ENCODE measurements around the gene GALK2.
"Not testable (repeated sequence)": the region's sequence is repeated elsewhere in the genome, so short reads cannot be mapped to it uniquely, and the experiment has no call there.

Gene GALK2

GRCh38 chr15:49323207-49323606, 153.2 kb downstream of the GALK2 start:
- Histone ChIP-seq H3K4me1 (ENCODE audit: insufficient read depth, low read length) (no peaks in the 10 kb centered on the region), H3K27ac (ENCODE audit: low read depth, low read length) (no peak overlapping the region), H3K27me3 (ENCODE audit: control insufficient read depth in 1 of 2, insufficient read depth in 2 of 2, low read length in 2 of 2) (no peaks in the 10 kb centered on the region), H3K9me3 (ENCODE audit: low read length) (no peaks in the 10 kb centered on the region), H3K36me3 (ENCODE audit: insufficient read depth, low read length) (peaks cover 15% of the 10 kb centered on the region), H3K9ac (ENCODE audit: low read length) (no peak overlapping the region), H3K4me3 (ENCODE audit: low read depth in 1 of 2, low read length in 2 of 2) (no peak overlapping the region)

GRCh38 chr15:49327927-49328326, 157.9 kb downstream of the GALK2 start:
- no peak overlapping the region for H3K4me3 ChIP-seq (ENCODE audit: low read depth in 1 of 2, low read length in 2 of 2)
- no peak overlapping the region for H3K27ac ChIP-seq (ENCODE audit: low read depth, low read length)
- no peaks in the 10 kb centered on the region for H3K9me3 ChIP-seq (ENCODE audit: low read length)
- no peaks in the 10 kb centered on the region for H3K27me3 ChIP-seq (ENCODE audit: control insufficient read depth in 1 of 2, insufficient read depth in 2 of 2, low read length in 2 of 2)
- no peaks in the 10 kb centered on the region for H3K4me1 ChIP-seq (ENCODE audit: insufficient read depth, low read length)
- no peaks in the 10 kb centered on the region for H3K36me3 ChIP-seq (ENCODE audit: insufficient read depth, low read length)
- H3K9ac ChIP-seq (ENCODE audit: low read length): no peak overlapping the region

- Histone ChIP-seq H3K27ac (ENCODE audit: low read depth, low read length) (no peak overlapping the region), H3K4me3 (ENCODE audit: low read depth in 1 of 2, low read length in 2 of 2) (no peak overlapping the region), H3K36me3 (ENCODE audit: insufficient read depth, low read length) (no peaks in the 10 kb centered on the region), H3K9ac (ENCODE audit: low read length) (no peak overlapping the region), H3K4me1 (ENCODE audit: insufficient read depth, low read length) (no peaks in the 10 kb centered on the region), H3K9me3 (ENCODE audit: low read length) (no peaks in the 10 kb centered on the region), H3K27me3 (ENCODE audit: control insufficient read depth in 1 of 2, insufficient read depth in 2 of 2, low read length in 2 of 2) (no peaks in the 10 kb centered on the region)
Measured at GRCh38 chr15:49328941-49329340, 158.9 kb downstream of the GALK2 start.

- Histone ChIP-seq H3K9ac (ENCODE audit: low read length) (no peak overlapping the region), H3K36me3 (ENCODE audit: insufficient read depth, low read length) (no peaks in the 10 kb centered on the region), H3K4me3 (ENCODE audit: low read depth in 1 of 2, low read length in 2 of 2) (no peak overlapping the region), H3K9me3 (ENCODE audit: low read length) (no peaks in the 10 kb centered on the region), H3K27ac (ENCODE audit: low read depth, low read length) (no peak overlapping the region), H3K4me1 (ENCODE audit: insufficient read depth, low read length) (no peaks in the 10 kb centered on the region), H3K27me3 (ENCODE audit: control insufficient read depth in 1 of 2, insufficient read depth in 2 of 2, low read length in 2 of 2) (no peaks in the 10 kb centered on the region)
Measured at GRCh38 chr15:49330166-49330565, 160.1 kb downstream of the GALK2 start.

DNA sequence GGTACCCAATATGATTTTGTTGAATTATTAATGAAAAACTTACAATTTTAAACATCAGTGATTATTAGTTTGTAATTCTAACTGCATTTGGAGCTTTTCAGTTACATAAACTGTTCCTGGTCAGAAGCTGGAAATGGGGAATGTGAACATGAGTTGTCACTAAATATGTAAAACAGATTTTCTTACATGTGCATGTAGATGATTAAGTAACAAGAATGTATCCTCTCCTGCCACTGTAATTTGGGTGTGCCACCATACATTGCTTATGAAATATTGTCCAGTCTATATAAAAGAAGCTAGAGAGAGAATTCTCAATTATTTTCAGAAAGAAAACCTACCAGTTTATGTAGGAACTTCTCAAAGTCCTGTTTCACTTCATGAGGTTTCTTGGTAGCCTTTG, 161.4 kb downstream of the GALK2 start:
- Histone ChIP-seq H3K27me3 (ENCODE audit: control insufficient read depth in 1 of 2, insufficient read depth in 2 of 2, low read length in 2 of 2) (no peaks in the 10 kb centered on the region), H3K27ac (ENCODE audit: low read depth, low read length) (no peak overlapping the region), H3K9me3 (ENCODE audit: low read length) (no peaks in the 10 kb centered on the region), H3K4me1 (ENCODE audit: insufficient read depth, low read length) (no peaks in the 10 kb centered on the region), H3K9ac (ENCODE audit: low read length) (no peak overlapping the region), H3K4me3 (ENCODE audit: low read depth in 1 of 2, low read length in 2 of 2) (no peak overlapping the region), H3K36me3 (ENCODE audit: insufficient read depth, low read length) (no peaks in the 10 kb centered on the region)

GRCh38 chr15:49331951-49332350, 161.9 kb downstream of the GALK2 start:
- H3K4me1 ChIP-seq (ENCODE audit: insufficient read depth, low read length): no peaks in the 10 kb centered on the region

DNA sequence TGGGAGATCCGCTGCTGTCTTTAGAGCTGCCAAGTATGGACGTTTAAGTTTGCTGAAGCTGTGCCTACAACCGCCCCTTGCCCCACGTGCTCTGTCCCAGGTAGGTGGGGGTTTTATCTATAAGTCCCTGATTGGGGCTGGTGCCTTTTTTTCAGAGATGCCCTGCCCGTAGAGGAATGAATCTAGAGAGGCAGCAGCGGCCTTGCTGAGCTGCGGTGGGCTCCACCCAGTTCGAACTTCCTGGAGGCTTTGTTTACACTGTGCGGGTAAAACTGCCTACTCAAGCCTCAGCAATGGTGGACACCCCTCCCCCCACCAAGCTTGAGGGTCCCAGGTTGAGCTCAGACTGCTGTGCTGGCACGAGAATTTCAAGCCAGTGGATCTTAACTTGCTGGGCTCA, 169.6 kb downstream of the GALK2 start:
- no peak overlapping the region for H3K4me3 ChIP-seq (ENCODE audit: low read depth in 1 of 2, low read length in 2 of 2)
- no peaks in the 10 kb centered on the region for H3K9me3 ChIP-seq (ENCODE audit: low read length)
- H3K27me3 ChIP-seq (ENCODE audit: control insufficient read depth in 1 of 2, insufficient read depth in 2 of 2, low read length in 2 of 2): no peaks in the 10 kb centered on the region
- H3K27ac ChIP-seq (ENCODE audit: low read depth, low read length): no peak overlapping the region
- no peak overlapping the region for H3K9ac ChIP-seq (ENCODE audit: low read length)
- H3K36me3 ChIP-seq (ENCODE audit: insufficient read depth, low read length): no peaks in the 10 kb centered on the region
- no peaks in the 10 kb centered on the region for H3K4me1 ChIP-seq (ENCODE audit: insufficient read depth, low read length)

More at GRCh38 chr15:49331951-49332350, 161.9 kb downstream of the GALK2 start:
- no peak overlapping the region for H3K27ac ChIP-seq (ENCODE audit: low read depth, low read length)
- H3K4me3 ChIP-seq (ENCODE audit: low read depth in 1 of 2, low read length in 2 of 2): no peak overlapping the region
- H3K9ac ChIP-seq (ENCODE audit: low read length): no peak overlapping the region
- H3K36me3 ChIP-seq (ENCODE audit: insufficient read depth, low read length): no peaks in the 10 kb centered on the region
- no peaks in the 10 kb centered on the region for H3K27me3 ChIP-seq (ENCODE audit: control insufficient read depth in 1 of 2, insufficient read depth in 2 of 2, low read length in 2 of 2)
- H3K9me3 ChIP-seq (ENCODE audit: low read length): no peaks in the 10 kb centered on the region

- Histone ChIP-seq H3K9ac (ENCODE audit: low read length) (no peak overlapping the region), H3K4me3 (ENCODE audit: low read depth in 1 of 2, low read length in 2 of 2) (no peak overlapping the region), H3K27ac (ENCODE audit: low read depth, low read length) (no peak overlapping the region), H3K9me3 (ENCODE audit: low read length) (no peaks in the 10 kb centered on the region), H3K36me3 (ENCODE audit: insufficient read depth, low read length) (no peaks in the 10 kb centered on the region), H3K27me3 (ENCODE audit: control insufficient read depth in 1 of 2, insufficient read depth in 2 of 2, low read length in 2 of 2) (no peaks in the 10 kb centered on the region), H3K4me1 (ENCODE audit: insufficient read depth, low read length) (no peaks in the 10 kb centered on the region)
Measured at GRCh38 chr15:49343546-49343945, 173.5 kb downstream of the GALK2 start.

GRCh38 chr15:49354439-49354838, 184.4 kb downstream of the GALK2 start:
- not testable (repeated sequence) for H3K4me3 ChIP-seq (ENCODE audit: low read depth in 1 of 2, low read length in 2 of 2); H3K9me3 ChIP-seq (ENCODE audit: low read length); H3K9ac ChIP-seq (ENCODE audit: low read length); H3K27ac ChIP-seq (ENCODE audit: low read depth, low read length); H3K4me1 ChIP-seq (ENCODE audit: insufficient read depth, low read length); H3K36me3 ChIP-seq (ENCODE audit: insufficient read depth, low read length); H3K27me3 ChIP-seq (ENCODE audit: control insufficient read depth in 1 of 2, insufficient read depth in 2 of 2, low read length in 2 of 2)

GRCh38 chr15:49361370-49361769, 191.3 kb downstream of the GALK2 start:
- Histone ChIP-seq H3K27me3 (ENCODE audit: control insufficient read depth in 1 of 2, insufficient read depth in 2 of 2, low read length in 2 of 2) (no peaks in the 10 kb centered on the region), H3K9ac (ENCODE audit: low read length) (no peak overlapping the region), H3K4me3 (ENCODE audit: low read depth in 1 of 2, low read length in 2 of 2) (no peak overlapping the region), H3K27ac (ENCODE audit: low read depth, low read length) (no peak overlapping the region), H3K36me3 (ENCODE audit: insufficient read depth, low read length) (no peaks in the 10 kb centered on the region), H3K4me1 (ENCODE audit: insufficient read depth, low read length) (no peaks in the 10 kb centered on the region), H3K9me3 (ENCODE audit: low read length) (no peaks in the 10 kb centered on the region)

DNA sequence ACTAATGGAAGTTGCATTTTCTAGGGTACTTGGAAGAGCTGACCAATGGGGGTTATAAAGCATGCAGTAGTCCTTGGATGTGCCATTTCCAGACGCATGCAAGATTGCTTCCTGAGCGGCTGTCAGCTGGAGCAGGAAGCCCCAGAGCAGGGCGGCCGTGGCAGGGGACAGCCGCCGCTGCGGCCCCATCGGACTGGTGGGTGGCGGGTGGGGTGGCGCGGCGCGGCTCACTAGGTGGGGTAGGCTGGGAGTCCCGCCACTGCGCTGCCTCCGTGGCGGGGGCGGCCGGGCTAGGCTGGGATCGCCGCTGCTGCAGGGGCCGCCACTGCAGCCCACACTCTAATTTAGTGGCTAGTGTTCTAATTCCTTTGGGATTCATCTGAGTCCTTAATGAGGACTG, 196.4 kb downstream of the GALK2 start:
- Histone ChIP-seq H3K9ac (ENCODE audit: low read length) (no peak overlapping the region), H3K27me3 (ENCODE audit: control insufficient read depth in 1 of 2, insufficient read depth in 2 of 2, low read length in 2 of 2) (no peaks in the 10 kb centered on the region), H3K4me3 (ENCODE audit: low read depth in 1 of 2, low read length in 2 of 2) (no peak overlapping the region), H3K36me3 (ENCODE audit: insufficient read depth, low read length) (no peaks in the 10 kb centered on the region), H3K9me3 (ENCODE audit: low read length) (no peaks in the 10 kb centered on the region), H3K4me1 (ENCODE audit: insufficient read depth, low read length) (no peaks in the 10 kb centered on the region), H3K27ac (ENCODE audit: low read depth, low read length) (no peak overlapping the region)

GRCh38 chr15:49370782-49371181, 200.7 kb downstream of the GALK2 start:
- Histone ChIP-seq H3K9me3 (ENCODE audit: low read length) (no peaks in the 10 kb centered on the region), H3K27ac (ENCODE audit: low read depth, low read length) (no peak overlapping the region), H3K27me3 (ENCODE audit: control insufficient read depth in 1 of 2, insufficient read depth in 2 of 2, low read length in 2 of 2) (no peaks in the 10 kb centered on the region), H3K9ac (ENCODE audit: low read length) (no peak overlapping the region), H3K36me3 (ENCODE audit: insufficient read depth, low read length) (no peaks in the 10 kb centered on the region), H3K4me1 (ENCODE audit: insufficient read depth, low read length) (no peaks in the 10 kb centered on the region), H3K4me3 (ENCODE audit: low read depth in 1 of 2, low read length in 2 of 2) (no peak overlapping the region)
